ENCODE measurements around the gene PAPPA2. TPM values are rescaled to one million over a fixed set of nuclear protein-coding genes. Genes with fewer than 3 reads are reported as not detected.

The PAPPA2 gene
- total RNA-seq, 2 experiments from 2014 or later, result 0.19 TPM; not detected in 1

DNA sequence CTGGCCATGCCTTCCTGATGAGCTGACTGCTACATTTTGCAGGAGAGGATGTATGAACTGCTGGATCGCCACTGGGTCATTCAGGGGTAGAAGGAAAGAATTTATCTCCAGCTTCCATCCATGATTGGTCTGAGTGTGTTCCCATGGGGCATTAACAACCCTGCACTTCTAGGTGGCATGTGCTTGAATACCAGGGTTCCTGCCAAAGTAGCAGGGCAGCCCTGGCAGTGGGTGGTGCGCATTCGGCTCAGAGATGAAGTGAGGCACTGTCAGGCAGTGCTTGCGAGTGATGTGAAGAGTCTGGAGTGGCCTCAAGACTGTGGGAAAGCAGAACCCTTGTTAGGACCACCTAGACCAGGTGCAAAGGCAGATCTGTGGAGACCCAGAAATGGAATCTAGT lies 406.6 kb downstream of the PAPPA2 start:
- Histone ChIP-seq H3K27ac (ENCODE audit: low read depth, low read length, poor library complexity, severe bottlenecking) (no peak overlapping the region), H3K4me2 (ENCODE audit: low read length) (no peak overlapping the region), H3K36me3 (ENCODE audit: insufficient read depth, low read length) (no peaks in the 10 kb centered on the region), H3K79me2 (ENCODE audit: insufficient read depth, low read depth, low read length) (no peaks in the 10 kb centered on the region), H3K9me3 (ENCODE audit: low read length) (no peaks in the 10 kb centered on the region), H3K9me2 (ENCODE audit: insufficient read depth, low read length) (no peaks in the 10 kb centered on the region), H4K20me1 (ENCODE audit: insufficient read depth, low read length) (no peaks in the 10 kb centered on the region), H3K4me1 (ENCODE audit: insufficient read depth, low read length, poor library complexity, severe bottlenecking) (no peaks in the 10 kb centered on the region), H3K4me3 (ENCODE audit: low read depth, low read length, poor library complexity, severe bottlenecking) (no peak overlapping the region), H2AFZ (ENCODE audit: low read length) (no peak overlapping the region)
- POLR2A ChIA-PET, result interaction anchor here (1.2 kb wide), 1 partner anchor 231 kb away, joined by 3 read pairs; no protein-coding TSS in a partner anchor
- BruUV-seq (replicated peaks), result no TSS peak
- CTCF ChIA-PET (ENCODE audit: unreplicated experiment), result no interaction called here
- intact Hi-C loops (cut with micrococcal nuclease; ENCODE audit: unreplicated experiment), result no loop called here
- DNase-seq (ENCODE audit: low spot score), result no peak
- TF ChIP-seq, protein P1, sequence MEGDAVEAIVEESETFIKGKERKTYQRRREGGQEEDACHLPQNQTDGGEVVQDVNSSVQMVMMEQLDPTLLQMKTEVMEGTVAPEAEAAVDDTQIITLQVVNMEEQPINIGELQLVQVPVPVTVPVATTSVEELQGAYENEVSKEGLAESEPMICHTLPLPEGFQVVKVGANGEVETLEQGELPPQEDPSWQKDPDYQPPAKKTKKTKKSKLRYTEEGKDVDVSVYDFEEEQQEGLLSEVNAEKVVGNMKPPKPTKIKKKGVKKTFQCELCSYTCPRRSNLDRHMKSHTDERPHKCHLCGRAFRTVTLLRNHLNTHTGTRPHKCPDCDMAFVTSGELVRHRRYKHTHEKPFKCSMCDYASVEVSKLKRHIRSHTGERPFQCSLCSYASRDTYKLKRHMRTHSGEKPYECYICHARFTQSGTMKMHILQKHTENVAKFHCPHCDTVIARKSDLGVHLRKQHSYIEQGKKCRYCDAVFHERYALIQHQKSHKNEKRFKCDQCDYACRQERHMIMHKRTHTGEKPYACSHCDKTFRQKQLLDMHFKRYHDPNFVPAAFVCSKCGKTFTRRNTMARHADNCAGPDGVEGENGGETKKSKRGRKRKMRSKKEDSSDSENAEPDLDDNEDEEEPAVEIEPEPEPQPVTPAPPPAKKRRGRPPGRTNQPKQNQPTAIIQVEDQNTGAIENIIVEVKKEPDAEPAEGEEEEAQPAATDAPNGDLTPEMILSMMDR (conservative IDR thresholded peaks at IDR 0.05; ENCODE audit: low read length), result no peak
- TF ChIP-seq EZH2phosphoT487 (IDR thresholded peaks at IDR 0.05; ENCODE audit: borderline replicate concordance, low read depth, low read length), result no peak

DNA sequence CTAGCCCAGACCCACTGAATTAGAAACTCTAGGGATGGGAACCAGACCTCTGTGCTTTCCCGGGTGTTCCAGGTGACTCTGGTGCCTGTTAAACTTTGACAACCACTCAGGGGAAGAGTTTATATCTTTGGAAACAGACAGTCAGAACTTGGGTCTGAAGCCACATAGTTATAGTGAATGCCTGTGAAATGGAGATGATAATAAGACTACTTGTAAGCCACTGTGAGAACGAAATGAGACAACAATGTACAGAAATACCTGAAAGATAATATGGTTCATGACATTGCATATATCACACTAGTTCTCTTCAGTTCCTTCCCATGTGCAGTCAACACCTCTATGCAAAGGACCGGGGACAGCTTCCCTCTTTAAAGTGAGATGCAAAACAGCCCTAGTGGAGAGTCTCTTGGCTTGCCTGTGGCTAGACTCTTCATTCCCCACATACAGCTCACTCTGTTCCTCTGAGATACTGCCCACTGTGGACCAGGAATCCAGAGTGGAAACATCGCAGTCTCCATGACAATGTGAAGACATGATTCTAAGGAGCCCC lies 414.1 kb downstream of the PAPPA2 start:
- TF ChIP-seq, protein P1 (conservative IDR thresholded peaks at IDR 0.05; ENCODE audit: low read length), result no peak
- no peak for TF ChIP-seq EZH2phosphoT487 (IDR thresholded peaks at IDR 0.05; ENCODE audit: borderline replicate concordance, low read depth, low read length)
- no TSS peak for BruUV-seq (replicated peaks)
- Histone ChIP-seq H3K27ac (ENCODE audit: low read depth, low read length, poor library complexity, severe bottlenecking) (no peak overlapping the region), H3K4me1 (ENCODE audit: insufficient read depth, low read length, poor library complexity, severe bottlenecking) (no peaks in the 10 kb centered on the region), H3K9me2 (ENCODE audit: insufficient read depth, low read length) (no peaks in the 10 kb centered on the region), H4K20me1 (ENCODE audit: insufficient read depth, low read length) (no peaks in the 10 kb centered on the region), H2AFZ (ENCODE audit: low read length) (no peak overlapping the region), H3K36me3 (ENCODE audit: insufficient read depth, low read length) (no peaks in the 10 kb centered on the region), H3K4me2 (ENCODE audit: low read length) (no peak overlapping the region), H3K9me3 (ENCODE audit: low read length) (no peaks in the 10 kb centered on the region), H3K79me2 (ENCODE audit: insufficient read depth, low read depth, low read length) (no peaks in the 10 kb centered on the region), H3K4me3 (ENCODE audit: low read depth, low read length, poor library complexity, severe bottlenecking) (no peak overlapping the region)
- ChIA-PET POLR2A (no interaction called here), CTCF (ENCODE audit: unreplicated experiment) (no interaction called here)
- no peak for DNase-seq (ENCODE audit: low spot score)
- intact Hi-C loops (cut with micrococcal nuclease; ENCODE audit: unreplicated experiment), result no loop called here

DNA sequence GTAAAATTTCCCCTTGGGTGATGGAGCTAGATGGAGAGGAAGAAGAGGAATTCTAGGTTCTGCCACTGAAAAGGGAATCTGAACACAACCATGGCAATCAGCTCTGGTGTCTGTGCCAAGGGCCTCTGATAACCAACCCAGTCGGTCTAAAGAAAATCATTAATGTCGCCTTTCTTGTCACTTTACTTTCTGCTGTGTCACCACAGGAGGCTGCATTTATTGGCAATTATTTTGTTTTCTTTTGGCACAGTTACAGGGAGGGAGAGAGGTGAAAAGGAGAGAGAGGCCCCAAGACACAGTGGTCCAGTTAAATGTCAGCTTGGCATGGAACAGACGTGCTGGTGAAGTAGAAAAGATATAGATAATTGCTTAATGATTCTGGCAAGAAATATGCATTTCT lies 414.6 kb downstream of the PAPPA2 start:
- no peaks in the 10 kb centered on the region for H3K36me3 ChIP-seq (ENCODE audit: insufficient read depth, low read length)
- no peak overlapping the region for H3K27ac ChIP-seq (ENCODE audit: low read depth, low read length, poor library complexity, severe bottlenecking)
- H4K20me1 ChIP-seq (ENCODE audit: insufficient read depth, low read length), result no peaks in the 10 kb centered on the region
- H3K9me3 ChIP-seq (ENCODE audit: low read length), result no peaks in the 10 kb centered on the region
- ChIA-PET CTCF (ENCODE audit: unreplicated experiment) (no interaction called here), POLR2A (no interaction called here)
- H3K79me2 ChIP-seq (ENCODE audit: insufficient read depth, low read depth, low read length), result no peaks in the 10 kb centered on the region
- no TSS peak for BruUV-seq (replicated peaks)
- DNase-seq (ENCODE audit: low spot score), result no peak
- no peak overlapping the region for H3K4me3 ChIP-seq (ENCODE audit: low read depth, low read length, poor library complexity, severe bottlenecking)
- intact Hi-C loops (cut with micrococcal nuclease; ENCODE audit: unreplicated experiment), result no loop called here
- no peaks in the 10 kb centered on the region for H3K9me2 ChIP-seq (ENCODE audit: insufficient read depth, low read length)
- H3K4me1 ChIP-seq (ENCODE audit: insufficient read depth, low read length, poor library complexity, severe bottlenecking), result no peaks in the 10 kb centered on the region
- H3K4me2 ChIP-seq (ENCODE audit: low read length), result no peak overlapping the region
- no peak for TF ChIP-seq EZH2phosphoT487 (IDR thresholded peaks at IDR 0.05; ENCODE audit: borderline replicate concordance, low read depth, low read length)
- TF ChIP-seq, protein P1 (conservative IDR thresholded peaks at IDR 0.05; ENCODE audit: low read length), result no peak
- H2AFZ ChIP-seq (ENCODE audit: low read length), result no peak overlapping the region

Measured in OCI-LY7 (cell line).